Measurements from ENCODE around the gene AGBL4.
A peak's percentile ranks its signal among the peaks of the same experiment; 100 is the strongest.

Gene AGBL4

DNA sequence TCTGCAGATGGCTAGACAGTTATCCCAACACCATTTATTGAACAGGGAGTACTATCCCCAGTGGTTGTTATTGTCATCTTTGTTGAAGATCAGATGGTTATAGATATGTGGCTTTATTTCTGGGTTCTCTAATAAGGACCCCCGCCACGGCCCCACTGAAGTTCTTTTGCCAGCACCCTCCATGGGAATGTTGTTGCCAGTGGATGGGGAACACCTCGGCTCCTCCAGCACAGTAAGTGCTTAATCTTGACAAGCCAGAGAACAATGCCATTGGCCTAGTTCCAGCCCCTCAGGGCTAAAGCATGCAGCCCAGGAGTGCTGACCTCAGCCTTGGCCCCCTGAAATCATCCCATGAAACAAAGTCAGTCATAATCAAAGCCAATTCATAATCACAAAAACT lies 337.6 kb downstream of the AGBL4 start:
- TF ChIP-seq, protein P1, sequence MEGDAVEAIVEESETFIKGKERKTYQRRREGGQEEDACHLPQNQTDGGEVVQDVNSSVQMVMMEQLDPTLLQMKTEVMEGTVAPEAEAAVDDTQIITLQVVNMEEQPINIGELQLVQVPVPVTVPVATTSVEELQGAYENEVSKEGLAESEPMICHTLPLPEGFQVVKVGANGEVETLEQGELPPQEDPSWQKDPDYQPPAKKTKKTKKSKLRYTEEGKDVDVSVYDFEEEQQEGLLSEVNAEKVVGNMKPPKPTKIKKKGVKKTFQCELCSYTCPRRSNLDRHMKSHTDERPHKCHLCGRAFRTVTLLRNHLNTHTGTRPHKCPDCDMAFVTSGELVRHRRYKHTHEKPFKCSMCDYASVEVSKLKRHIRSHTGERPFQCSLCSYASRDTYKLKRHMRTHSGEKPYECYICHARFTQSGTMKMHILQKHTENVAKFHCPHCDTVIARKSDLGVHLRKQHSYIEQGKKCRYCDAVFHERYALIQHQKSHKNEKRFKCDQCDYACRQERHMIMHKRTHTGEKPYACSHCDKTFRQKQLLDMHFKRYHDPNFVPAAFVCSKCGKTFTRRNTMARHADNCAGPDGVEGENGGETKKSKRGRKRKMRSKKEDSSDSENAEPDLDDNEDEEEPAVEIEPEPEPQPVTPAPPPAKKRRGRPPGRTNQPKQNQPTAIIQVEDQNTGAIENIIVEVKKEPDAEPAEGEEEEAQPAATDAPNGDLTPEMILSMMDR (conservative IDR thresholded peaks at IDR 0.05): no peak
- H3K27ac ChIP-seq: no peak overlapping the region

DNA sequence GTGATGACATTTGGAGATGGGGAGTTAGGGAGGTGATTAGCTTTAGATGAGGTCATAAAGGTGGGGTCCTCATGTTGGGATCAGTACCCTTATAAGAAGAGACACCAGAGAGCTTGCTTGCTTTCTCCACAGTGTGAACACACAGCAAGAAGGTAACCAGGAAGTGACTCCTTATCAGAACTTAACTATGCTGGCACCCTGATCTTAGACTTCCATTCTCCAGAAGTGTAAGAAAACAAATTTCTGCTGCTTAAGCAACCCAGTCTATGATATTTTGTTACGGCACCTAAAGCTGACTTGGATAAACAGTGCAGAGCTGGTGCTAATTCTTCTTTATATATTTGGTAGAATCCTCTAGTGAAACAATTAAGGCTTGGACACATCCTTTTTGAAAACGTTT lies 346.0 kb downstream of the AGBL4 start:
- TF ChIP-seq, protein P1 (conservative IDR thresholded peaks at IDR 0.05): no peak
- H3K27ac ChIP-seq: no peak overlapping the region

DNA sequence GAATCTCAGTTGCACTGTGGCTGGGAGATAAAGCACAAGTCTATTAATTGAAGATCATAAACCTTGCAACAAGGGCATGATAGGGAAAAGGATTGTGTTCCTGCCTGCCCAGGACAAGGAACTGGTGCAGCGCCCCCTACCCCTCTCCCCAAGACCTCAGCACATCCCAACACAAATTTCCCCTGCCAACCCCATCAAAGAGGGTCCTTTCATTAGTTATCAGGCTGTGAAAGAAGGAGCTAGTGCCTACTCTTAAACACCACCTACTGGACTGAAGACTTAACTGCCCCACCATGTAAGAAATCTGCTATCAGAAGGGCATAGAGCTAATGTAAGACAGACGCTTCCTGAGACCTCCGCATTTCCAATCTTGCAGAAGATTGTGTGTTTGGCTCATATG lies 372.6 kb downstream of the AGBL4 start:
- H3K27ac ChIP-seq: no peak overlapping the region
- TF ChIP-seq, protein P1 (conservative IDR thresholded peaks at IDR 0.05): peak; percentile 14; the same call in 1 of the 2 replicates

DNA sequence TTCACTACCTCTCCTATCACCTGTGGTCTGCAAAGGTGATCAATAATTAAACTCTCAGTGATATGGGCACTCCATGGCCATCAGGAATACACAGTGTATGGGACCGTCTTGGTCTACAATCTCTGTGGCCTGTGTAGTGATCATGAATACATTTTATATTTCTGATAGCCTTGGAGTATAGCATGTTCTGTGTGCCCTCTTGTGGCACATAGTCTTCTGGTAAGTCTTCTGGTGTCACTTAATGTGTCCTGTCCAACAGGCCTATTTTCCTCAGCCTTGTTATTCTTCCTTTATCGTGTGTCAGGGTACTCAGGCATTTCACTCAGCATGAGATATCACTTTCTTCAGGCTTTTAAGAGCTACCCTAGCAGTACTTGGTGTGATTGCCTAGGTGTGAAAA lies 393.6 kb downstream of the AGBL4 start:
- H3K27ac ChIP-seq: no peak overlapping the region
- TF ChIP-seq, protein P1 (conservative IDR thresholded peaks at IDR 0.05): peak; percentile 79

DNA sequence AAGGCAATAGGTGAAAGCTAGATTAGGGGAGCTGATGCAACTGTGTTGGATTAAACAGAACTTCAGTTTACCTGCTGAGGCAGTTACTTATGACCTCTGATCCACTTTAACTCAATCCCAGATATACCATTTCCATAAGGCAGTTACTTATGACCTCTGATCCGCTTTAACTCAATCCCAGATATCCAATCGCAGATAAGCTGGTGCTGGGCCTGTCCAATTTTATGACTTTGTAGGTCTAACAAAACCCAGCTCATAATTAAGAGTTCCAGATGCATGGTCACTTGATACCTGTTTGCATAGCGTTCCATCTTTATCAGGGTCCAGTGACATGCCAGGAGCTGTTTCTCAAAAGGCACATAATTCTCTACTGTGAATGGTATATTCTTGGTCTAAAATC lies 396.0 kb downstream of the AGBL4 start:
- TF ChIP-seq, protein P1 (conservative IDR thresholded peaks at IDR 0.05): no peak

DNA sequence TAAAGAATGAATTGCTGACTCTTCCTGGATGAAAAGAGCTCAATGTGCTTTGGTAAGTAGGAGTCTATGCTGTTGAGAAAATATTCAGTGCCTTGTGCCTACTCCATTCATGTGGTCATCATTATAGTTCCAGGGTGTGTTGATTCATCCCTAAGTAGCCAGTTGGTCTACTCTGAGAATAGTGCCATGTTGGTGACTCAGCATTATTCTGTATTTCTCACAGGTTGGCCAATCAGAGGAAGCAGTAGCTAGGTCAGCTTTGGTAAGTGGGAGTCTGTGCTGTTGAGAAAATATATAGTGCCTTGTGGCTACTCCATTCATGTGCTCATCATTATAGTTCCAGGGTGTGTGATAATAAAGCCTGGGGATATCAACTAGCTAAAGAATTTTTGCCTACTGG lies 397.3 kb downstream of the AGBL4 start:
- H3K27ac ChIP-seq: no peak overlapping the region
- TF ChIP-seq, protein P1 (conservative IDR thresholded peaks at IDR 0.05): no peak

More for the DNA sequence above, 396.0 kb downstream of the AGBL4 start:
- no peak overlapping the region for H3K27ac ChIP-seq

DNA sequence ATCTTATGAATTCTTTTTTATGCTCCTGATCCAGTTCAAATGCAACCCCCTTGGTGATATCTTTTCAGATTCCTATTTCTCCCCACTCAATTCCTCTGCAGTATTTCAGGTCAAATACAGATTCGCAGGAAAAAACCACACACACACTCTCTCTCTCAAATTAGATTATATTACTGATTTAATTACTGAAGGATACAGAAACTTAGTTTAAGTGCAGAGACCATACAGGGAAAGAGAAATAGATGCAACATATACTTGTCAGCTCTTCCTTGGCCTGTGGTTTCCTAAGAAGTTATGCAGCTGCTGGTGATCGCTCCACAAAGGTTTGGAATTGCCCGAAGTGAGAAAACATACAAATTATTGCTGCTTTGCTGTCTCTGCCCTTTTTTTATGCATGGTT lies 400.9 kb downstream of the AGBL4 start:
- TF ChIP-seq, protein P1 (conservative IDR thresholded peaks at IDR 0.05): no peak

DNA sequence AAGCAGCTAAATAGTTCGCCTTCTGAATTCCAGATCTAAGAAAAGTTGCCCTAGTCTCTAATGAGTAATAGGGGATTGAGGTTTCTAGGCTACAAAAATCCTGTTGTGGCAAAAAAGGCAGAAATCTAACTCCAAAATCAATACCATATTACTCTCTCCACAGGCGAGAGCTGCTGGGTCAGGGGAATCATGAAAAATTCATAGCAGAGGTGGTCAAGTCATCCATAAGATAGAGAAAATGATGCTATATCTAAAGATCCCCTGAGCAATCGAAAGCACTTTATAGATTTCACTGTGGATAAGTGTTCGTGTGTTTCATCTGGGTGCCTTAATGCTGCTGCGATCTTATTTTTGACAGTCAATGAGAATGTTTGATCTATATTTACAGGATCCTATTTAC lies 417.7 kb downstream of the AGBL4 start:
- no peak overlapping the region for H3K27ac ChIP-seq
- TF ChIP-seq, protein P1 (conservative IDR thresholded peaks at IDR 0.05): no peak

More for the DNA sequence above, 400.9 kb downstream of the AGBL4 start:
- no peak overlapping the region for H3K27ac ChIP-seq
